GM19025 (cell line): Measurements from ENCODE around the gene EEFSEC.

ENCODE experiments used
- ATAC-seq: cut with Tn5 transposase; IDR thresholded peaks from one replicate; pipeline ENCODE4 v1.9.1; 2021; ENCODE audit warnings: mild to moderate bottlenecking, low read depth, moderate library complexity; ENCODE audit not compliant: unreplicated experiment

Gene EEFSEC

GRCh38 chr3:128282380-128283196 is 129.3 kb downstream of the EEFSEC start:
- ATAC-seq, result no peak

- no peak for ATAC-seq
Observed at GRCh38 chr3:128283421-128283820, 130.1 kb downstream of the EEFSEC start.

- ATAC-seq, result no peak
Observed at GRCh38 chr3:128285042-128285966, 132.0 kb downstream of the EEFSEC start.

GRCh38 chr3:128285967-128286321 is 132.7 kb downstream of the EEFSEC start:
- no peak for ATAC-seq

- ATAC-seq, result no peak
Observed at GRCh38 chr3:128286691-128287090, 133.4 kb downstream of the EEFSEC start.

- no peak for ATAC-seq
Observed at GRCh38 chr3:128287216-128287615, 133.9 kb downstream of the EEFSEC start.

GRCh38 chr3:128289534-128289933 is 136.3 kb downstream of the EEFSEC start:
- ATAC-seq, result no peak

- no peak for ATAC-seq
Observed at GRCh38 chr3:128290484-128290883, 137.2 kb downstream of the EEFSEC start.

- ATAC-seq, result no peak
Observed at GRCh38 chr3:128293930-128294329, 140.6 kb downstream of the EEFSEC start.

GRCh38 chr3:128294999-128295468 is 141.8 kb downstream of the EEFSEC start:
- no peak for ATAC-seq

GRCh38 chr3:128296469-128297251 is 143.4 kb downstream of the EEFSEC start:
- ATAC-seq, result no peak

GRCh38 chr3:128297401-128298138 is 144.3 kb downstream of the EEFSEC start:
- no peak for ATAC-seq

GRCh38 chr3:128301186-128302023 is 148.1 kb downstream of the EEFSEC start:
- no peak for ATAC-seq

GRCh38 chr3:128306481-128306880 is 153.2 kb downstream of the EEFSEC start:
- no peak for ATAC-seq

- no peak for ATAC-seq
Observed at GRCh38 chr3:128307029-128307633, 153.8 kb downstream of the EEFSEC start.

GRCh38 chr3:128307781-128308469 is 154.6 kb downstream of the EEFSEC start:
- ATAC-seq, result no peak

GRCh38 chr3:128309026-128309425 is 155.7 kb downstream of the EEFSEC start:
- no peak for ATAC-seq
